Spleen (tissue), 7 donors: ENCODE measurements around the gene PAK1IP1.
"Not testable (repeated sequence)": the region's sequence is repeated elsewhere in the genome, so short reads cannot be mapped to it uniquely, and the experiment has no call there.

Source experiments
- POLR2A ChIP-seq, 3 donors: fragments of 450-650 bp; IDR thresholded peaks; one replicate each; pipeline ENCODE4 v1.5.1; 2017; ENCODE audit warnings: antibody characterized with exemption in 3 of 3, mild to moderate bottlenecking in 1 of 3
- POLR2AphosphoS5 ChIP-seq, 3 donors: sonication (generic); formaldehyde crosslinking; IDR thresholded peaks; one replicate each; pipeline ENCODE4 v1.5.1; 2017; ENCODE audit warnings: antibody characterized with exemption in 3 of 3
- TF ChIP-seq, protein P1 (sequence below), 11 experiments: fragments of 200-600 bp in 7 of 11; fragments of 450-650 bp in 4 of 11; sonication (generic) in 4 of 11; IDR thresholded peaks in 8 of 11; conservative IDR thresholded peaks in 3 of 11; 1 replicate in 7 of 11; 2 replicates in 4 of 11; pipeline versions ENCODE4 v1.4.0 to v1.8.0; 2016 to 2021; ENCODE audit warnings: antibody characterized with exemption in 11 of 11, inconsistent platforms in 4 of 11, mild to moderate bottlenecking in 1 of 11
- donor health status: DM: no; HTN: no; CAD: no; lungs with moderate emphysema.
- donor health status: DM: no; HTN: no; CAD: no.
- donor health status: DM: no; HTN: no; CAD: no.

- not testable (repeated sequence) for TF ChIP-seq POLR2AphosphoS5, POLR2A (IDR thresholded peaks at IDR 0.05)
- TF ChIP-seq, protein P1, sequence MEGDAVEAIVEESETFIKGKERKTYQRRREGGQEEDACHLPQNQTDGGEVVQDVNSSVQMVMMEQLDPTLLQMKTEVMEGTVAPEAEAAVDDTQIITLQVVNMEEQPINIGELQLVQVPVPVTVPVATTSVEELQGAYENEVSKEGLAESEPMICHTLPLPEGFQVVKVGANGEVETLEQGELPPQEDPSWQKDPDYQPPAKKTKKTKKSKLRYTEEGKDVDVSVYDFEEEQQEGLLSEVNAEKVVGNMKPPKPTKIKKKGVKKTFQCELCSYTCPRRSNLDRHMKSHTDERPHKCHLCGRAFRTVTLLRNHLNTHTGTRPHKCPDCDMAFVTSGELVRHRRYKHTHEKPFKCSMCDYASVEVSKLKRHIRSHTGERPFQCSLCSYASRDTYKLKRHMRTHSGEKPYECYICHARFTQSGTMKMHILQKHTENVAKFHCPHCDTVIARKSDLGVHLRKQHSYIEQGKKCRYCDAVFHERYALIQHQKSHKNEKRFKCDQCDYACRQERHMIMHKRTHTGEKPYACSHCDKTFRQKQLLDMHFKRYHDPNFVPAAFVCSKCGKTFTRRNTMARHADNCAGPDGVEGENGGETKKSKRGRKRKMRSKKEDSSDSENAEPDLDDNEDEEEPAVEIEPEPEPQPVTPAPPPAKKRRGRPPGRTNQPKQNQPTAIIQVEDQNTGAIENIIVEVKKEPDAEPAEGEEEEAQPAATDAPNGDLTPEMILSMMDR (IDR thresholded peaks at IDR 0.05 in 8 of 11, conservative IDR thresholded peaks at IDR 0.05 in 3 of 11), result not testable (repeated sequence)
Measured at GRCh38 chr6:10750568-10750967, 55.8 kb downstream of the PAK1IP1 start.
